Panc1 (cell line): Measurements from ENCODE around the gene C6orf132. TPM values are rescaled to one million over a fixed set of nuclear protein-coding genes. Genes with fewer than 3 reads are reported as not detected.

Source experiments
- ATAC-seq: fragments of 200-7000 bp; cut with Tn5 transposase; 2 replicates; pipeline ENCODE4 v1.9.1; 2020; ENCODE audit warnings: mild to moderate bottlenecking, moderate library complexity
- BruUV-seq: library from RNA; stranded (reverse); fragments of 400-500 nt; replicated peaks from 2 replicates; lab custom pipeline; 2021; lab: Mats Ljungman, UMichigan
- CTCF ChIA-PET: fragments of 300-600 bp; sonication (Branson Sonifier 250); formaldehyde crosslinking; loops from one replicate; lab custom pipeline; 2022; ENCODE audit warnings: antibody characterized with exemption; lab: Charles Lee
- POLR2A ChIA-PET: fragments of 300-600 bp; sonication (Branson Sonifier 250); formaldehyde crosslinking; loops from one replicate; lab custom pipeline; 2022; ENCODE audit warnings: antibody characterized with exemption; lab: Charles Lee
- DNase-seq: peaks from one replicate; pipeline ENCODE4 v3.0.0-alpha.2; 2010; ENCODE audit warnings: low read depth, low spot score
- H3K27ac ChIP-seq: 2 replicates; pipeline ENCODE4 v1.5.1; 2011; ENCODE audit warnings: mild to moderate bottlenecking, low read length, inconsistent platforms
- H3K27me3 ChIP-seq: fragments of 200-500 bp; sonication (Bioruptor generic); 2 replicates; pipeline ENCODE4 v1.6.0; 2014; ENCODE audit warnings: low read length, inconsistent platforms; ENCODE audit not compliant: control insufficient read depth, insufficient read depth
- H3K36me3 ChIP-seq: fragments of 200-500 bp; sonication (Bioruptor generic); 2 replicates; pipeline ENCODE4 v1.5.1; 2014; ENCODE audit warnings: inconsistent platforms, mild to moderate bottlenecking, low read length, moderate library complexity; ENCODE audit not compliant: control insufficient read depth, insufficient read depth
- H3K4me1 ChIP-seq: 2 replicates; pipeline ENCODE4 v1.5.1; 2011; ENCODE audit warnings: inconsistent platforms, mild to moderate bottlenecking, low read length, moderate library complexity; ENCODE audit not compliant: control insufficient read depth, insufficient read depth
- H3K4me3 ChIP-seq, 2 experiments: 2 replicates each; pipeline ENCODE4 v1.5.1; 2011 to 2012; ENCODE audit warnings: low read depth in 2 of 2, low read length in 2 of 2, mild to moderate bottlenecking in 2 of 2, inconsistent platforms in 1 of 2, moderate library complexity in 1 of 2
- H3K9me3 ChIP-seq: fragments of 200-500 bp; sonication (Bioruptor generic); 2 replicates; pipeline ENCODE4 v1.5.1; 2014; ENCODE audit warnings: low read depth, mild to moderate bottlenecking, inconsistent platforms, low read length, moderate library complexity; ENCODE audit not compliant: control insufficient read depth, insufficient read depth
- POLR2AphosphoS5 ChIP-seq: IDR thresholded peaks from 2 replicates; pipeline ENCODE4 v1.6.1; 2012; ENCODE audit warnings: mild to moderate bottlenecking, low read depth, low read length, moderate library complexity
- SIN3A ChIP-seq: IDR thresholded peaks from 2 replicates; pipeline ENCODE4 v1.6.1; 2012; ENCODE audit warnings: low read depth, mild to moderate bottlenecking, low read length, moderate library complexity, borderline replicate concordance; ENCODE audit not compliant: insufficient read depth
- TCF7L2 ChIP-seq: IDR thresholded peaks from 2 replicates; pipeline ENCODE4 v1.6.1; 2011; ENCODE audit warnings: mild to moderate bottlenecking, low read depth, low read length, inconsistent platforms
- in situ Hi-C: cut with HindIII; loops from 2 replicates; pipeline ENCODE4 v1.10.0; 2016; ENCODE audit warnings: low sequenced_read_pairs, low pct_unique_long_range_greater_than_20kb
- intact Hi-C: fragments of 100-400 bp; cut with micrococcal nuclease; formaldehyde crosslinking; loops from one replicate; pipeline ENCODE4 v1.10.0; 2022; ENCODE audit not compliant: unreplicated experiment
- total RNA-seq: library from RNA; stranded (reverse); gene quantifications from one replicate; pipeline ENCODE4 v1.2.1, GENCODE V29; 2021; ENCODE audit not compliant: unreplicated experiment
- TF ChIP-seq, protein P1 (sequence below), 2 experiments: IDR thresholded peaks; 2 replicates each; pipeline ENCODE4 v1.6.1; 2011 to 2012; ENCODE audit warnings: low read depth in 2 of 2, control low read depth in 1 of 2, low read length in 1 of 2, mild to moderate bottlenecking in 1 of 2, moderate library complexity in 1 of 2; ENCODE audit not compliant: insufficient read depth in 1 of 2
- TF ChIP-seq, protein P2 (sequence below): fragments of 450-650 bp; IDR thresholded peaks from 2 replicates; pipeline ENCODE4 v1.5.1; 2017; ENCODE audit warnings: mild to moderate bottlenecking

Gene C6orf132
- total RNA-seq, 1 experiment from 2014 or later, result 12.9 TPM

DNA sequence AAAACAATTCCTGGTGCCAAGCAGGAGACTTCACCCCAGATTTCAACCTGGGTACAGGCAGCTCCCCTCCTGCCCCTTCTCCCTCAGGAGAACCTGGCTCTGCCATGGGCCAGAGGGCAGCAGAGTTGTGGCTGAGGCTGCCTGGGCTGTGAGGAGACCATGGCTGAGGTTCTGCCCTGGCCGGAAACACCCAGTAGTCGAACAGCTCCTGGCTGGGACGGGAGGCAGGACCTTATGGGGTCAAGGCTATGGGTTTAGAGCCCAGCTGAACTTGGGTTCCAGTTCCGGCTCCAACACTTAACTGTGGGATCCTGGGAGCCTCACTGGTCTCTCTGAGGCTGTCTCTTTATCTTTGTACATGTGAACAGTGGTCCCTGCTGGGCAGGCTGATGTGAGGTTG lies 8.5 kb downstream of the C6orf132 start:
- Histone ChIP-seq H3K36me3 (no peaks in the 10 kb centered on the region), H3K27ac (peak overlapping the region; percentile 51; the same call in 1 of the 2 replicates), H3K4me3 (no peak overlapping the region), H3K27me3 (no peaks in the 10 kb centered on the region), H3K9me3 (no peaks in the 10 kb centered on the region), H3K4me1 (peaks cover 37% of the 10 kb centered on the region)
- intact Hi-C loops, result no loop called here
- in situ Hi-C loops, result no loop called here
- TF ChIP-seq, protein P1, sequence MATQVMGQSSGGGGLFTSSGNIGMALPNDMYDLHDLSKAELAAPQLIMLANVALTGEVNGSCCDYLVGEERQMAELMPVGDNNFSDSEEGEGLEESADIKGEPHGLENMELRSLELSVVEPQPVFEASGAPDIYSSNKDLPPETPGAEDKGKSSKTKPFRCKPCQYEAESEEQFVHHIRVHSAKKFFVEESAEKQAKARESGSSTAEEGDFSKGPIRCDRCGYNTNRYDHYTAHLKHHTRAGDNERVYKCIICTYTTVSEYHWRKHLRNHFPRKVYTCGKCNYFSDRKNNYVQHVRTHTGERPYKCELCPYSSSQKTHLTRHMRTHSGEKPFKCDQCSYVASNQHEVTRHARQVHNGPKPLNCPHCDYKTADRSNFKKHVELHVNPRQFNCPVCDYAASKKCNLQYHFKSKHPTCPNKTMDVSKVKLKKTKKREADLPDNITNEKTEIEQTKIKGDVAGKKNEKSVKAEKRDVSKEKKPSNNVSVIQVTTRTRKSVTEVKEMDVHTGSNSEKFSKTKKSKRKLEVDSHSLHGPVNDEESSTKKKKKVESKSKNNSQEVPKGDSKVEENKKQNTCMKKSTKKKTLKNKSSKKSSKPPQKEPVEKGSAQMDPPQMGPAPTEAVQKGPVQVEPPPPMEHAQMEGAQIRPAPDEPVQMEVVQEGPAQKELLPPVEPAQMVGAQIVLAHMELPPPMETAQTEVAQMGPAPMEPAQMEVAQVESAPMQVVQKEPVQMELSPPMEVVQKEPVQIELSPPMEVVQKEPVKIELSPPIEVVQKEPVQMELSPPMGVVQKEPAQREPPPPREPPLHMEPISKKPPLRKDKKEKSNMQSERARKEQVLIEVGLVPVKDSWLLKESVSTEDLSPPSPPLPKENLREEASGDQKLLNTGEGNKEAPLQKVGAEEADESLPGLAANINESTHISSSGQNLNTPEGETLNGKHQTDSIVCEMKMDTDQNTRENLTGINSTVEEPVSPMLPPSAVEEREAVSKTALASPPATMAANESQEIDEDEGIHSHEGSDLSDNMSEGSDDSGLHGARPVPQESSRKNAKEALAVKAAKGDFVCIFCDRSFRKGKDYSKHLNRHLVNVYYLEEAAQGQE (IDR thresholded peaks at IDR 0.05; ENCODE audit: insufficient read depth in 1 of 2, low read depth in 2 of 2, low read length in 1 of 2), result no peak
- TF ChIP-seq, protein P2, sequence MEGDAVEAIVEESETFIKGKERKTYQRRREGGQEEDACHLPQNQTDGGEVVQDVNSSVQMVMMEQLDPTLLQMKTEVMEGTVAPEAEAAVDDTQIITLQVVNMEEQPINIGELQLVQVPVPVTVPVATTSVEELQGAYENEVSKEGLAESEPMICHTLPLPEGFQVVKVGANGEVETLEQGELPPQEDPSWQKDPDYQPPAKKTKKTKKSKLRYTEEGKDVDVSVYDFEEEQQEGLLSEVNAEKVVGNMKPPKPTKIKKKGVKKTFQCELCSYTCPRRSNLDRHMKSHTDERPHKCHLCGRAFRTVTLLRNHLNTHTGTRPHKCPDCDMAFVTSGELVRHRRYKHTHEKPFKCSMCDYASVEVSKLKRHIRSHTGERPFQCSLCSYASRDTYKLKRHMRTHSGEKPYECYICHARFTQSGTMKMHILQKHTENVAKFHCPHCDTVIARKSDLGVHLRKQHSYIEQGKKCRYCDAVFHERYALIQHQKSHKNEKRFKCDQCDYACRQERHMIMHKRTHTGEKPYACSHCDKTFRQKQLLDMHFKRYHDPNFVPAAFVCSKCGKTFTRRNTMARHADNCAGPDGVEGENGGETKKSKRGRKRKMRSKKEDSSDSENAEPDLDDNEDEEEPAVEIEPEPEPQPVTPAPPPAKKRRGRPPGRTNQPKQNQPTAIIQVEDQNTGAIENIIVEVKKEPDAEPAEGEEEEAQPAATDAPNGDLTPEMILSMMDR, result no peak
- TF ChIP-seq TCF7L2 (no peak), SIN3A (no peak), POLR2AphosphoS5 (no peak)
- ChIA-PET CTCF (no interaction called here), POLR2A (no interaction called here)
- ATAC-seq, result no peak
- BruUV-seq, result no TSS peak
- DNase-seq, result no peak

DNA sequence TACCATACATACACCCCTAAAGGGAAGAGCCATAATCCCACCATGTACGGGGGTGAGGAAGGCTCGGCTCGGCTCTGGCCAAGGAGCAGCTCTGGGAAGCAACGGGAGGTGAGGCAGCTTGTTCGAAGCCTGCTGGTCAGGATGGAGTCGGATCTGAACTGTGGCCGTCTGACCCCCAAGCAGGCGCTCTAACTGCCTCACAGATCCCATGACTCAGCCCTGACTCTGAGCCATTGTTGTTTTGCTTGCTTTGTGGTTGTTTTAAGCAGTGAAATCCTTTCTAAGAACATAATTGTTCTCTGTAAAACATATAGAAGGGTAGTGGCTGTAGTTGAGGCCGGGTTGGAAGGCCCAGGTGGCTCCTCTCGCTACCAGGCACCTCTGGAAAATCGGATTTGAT lies 10.9 kb downstream of the C6orf132 start:
- no peaks in the 10 kb centered on the region for H3K27me3 ChIP-seq
- no TSS peak for BruUV-seq
- H3K4me3 ChIP-seq, result no peak overlapping the region
- peaks cover 17% of the 10 kb centered on the region for H3K4me1 ChIP-seq
- ATAC-seq (peak; percentile 59; the same call in 1 of the 2 replicates), DNase-seq (no peak)
- TF ChIP-seq, protein P2, result no peak
- TF ChIP-seq TCF7L2 (no peak), SIN3A (no peak), POLR2AphosphoS5 (no peak)
- TF ChIP-seq, protein P1 (IDR thresholded peaks at IDR 0.05; ENCODE audit: insufficient read depth in 1 of 2, low read depth in 2 of 2, low read length in 1 of 2), result no peak
- no peaks in the 10 kb centered on the region for H3K36me3 ChIP-seq
- ChIA-PET CTCF (no interaction called here), POLR2A (no interaction called here)
- peak overlapping the region; percentile 60; the same call in 1 of the 2 replicates for H3K27ac ChIP-seq
- intact Hi-C loops, result no loop called here
- no peaks in the 10 kb centered on the region for H3K9me3 ChIP-seq
- in situ Hi-C loops, result no loop called here
